Endothelial cell of umbilical vein (primary cell): ENCODE results near the gene TMTC1.

Experiments used
- POLR2A ChIP-seq: IDR thresholded peaks from 2 replicates; pipeline ENCODE4 v1.6.1; 2012; ENCODE audit warnings: low read depth, mild to moderate bottlenecking, control low read depth, low read length
- TF ChIP-seq, protein P1 (sequence below), 2 donors: IDR thresholded peaks; 1 replicate in 1 of 2; 2 replicates in 1 of 2; pipeline ENCODE4 v1.5.1; 2011; ENCODE audit warnings: low read length in 2 of 2, mild to moderate bottlenecking in 2 of 2, moderate library complexity in 2 of 2, control low read depth in 1 of 2, inconsistent platforms in 1 of 2, low read depth in 1 of 2; ENCODE audit not compliant: insufficient read depth in 1 of 2; ENCODE audit errors: extremely low read depth in 1 of 2

- TF ChIP-seq, protein P1, sequence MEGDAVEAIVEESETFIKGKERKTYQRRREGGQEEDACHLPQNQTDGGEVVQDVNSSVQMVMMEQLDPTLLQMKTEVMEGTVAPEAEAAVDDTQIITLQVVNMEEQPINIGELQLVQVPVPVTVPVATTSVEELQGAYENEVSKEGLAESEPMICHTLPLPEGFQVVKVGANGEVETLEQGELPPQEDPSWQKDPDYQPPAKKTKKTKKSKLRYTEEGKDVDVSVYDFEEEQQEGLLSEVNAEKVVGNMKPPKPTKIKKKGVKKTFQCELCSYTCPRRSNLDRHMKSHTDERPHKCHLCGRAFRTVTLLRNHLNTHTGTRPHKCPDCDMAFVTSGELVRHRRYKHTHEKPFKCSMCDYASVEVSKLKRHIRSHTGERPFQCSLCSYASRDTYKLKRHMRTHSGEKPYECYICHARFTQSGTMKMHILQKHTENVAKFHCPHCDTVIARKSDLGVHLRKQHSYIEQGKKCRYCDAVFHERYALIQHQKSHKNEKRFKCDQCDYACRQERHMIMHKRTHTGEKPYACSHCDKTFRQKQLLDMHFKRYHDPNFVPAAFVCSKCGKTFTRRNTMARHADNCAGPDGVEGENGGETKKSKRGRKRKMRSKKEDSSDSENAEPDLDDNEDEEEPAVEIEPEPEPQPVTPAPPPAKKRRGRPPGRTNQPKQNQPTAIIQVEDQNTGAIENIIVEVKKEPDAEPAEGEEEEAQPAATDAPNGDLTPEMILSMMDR (IDR thresholded peaks at IDR 0.05; ENCODE audit: extremely low read depth in 1 of 2, insufficient read depth in 1 of 2, low read depth in 1 of 2, low read length in 2 of 2): no peak
- TF ChIP-seq POLR2A: no peak
These were observed 280.5 kb downstream of the TMTC1 start for GRCh38 chr12:29503283-29503682.
